ENCODE results near the gene SLC6A6. TPM values are rescaled to one million over a fixed set of nuclear protein-coding genes. Genes with fewer than 3 reads are reported as not detected.

The SLC6A6 gene
- total RNA-seq, 1 donor from 2014 or later, result 32.9 TPM

- Histone ChIP-seq H3K4me2 (no peak overlapping the region), H3K27me3 (no peaks in the 10 kb centered on the region), H3K36me3 (no peaks in the 10 kb centered on the region), H2AFZ (replicated peaks) (no peak overlapping the region), H3K9ac (no peak overlapping the region), H3F3A (ENCODE audit: low read depth) (no peaks in the 10 kb centered on the region), H3K4me3 (no peak overlapping the region), H3K9me3 (ENCODE audit: low read depth) (no peaks in the 10 kb centered on the region), H3K4me1 (peaks cover 3% of the 10 kb centered on the region), H3K79me2 (ENCODE audit: low read depth) (no peaks in the 10 kb centered on the region), H4K20me1 (ENCODE audit: low read depth) (peaks cover 33% of the 10 kb centered on the region), H3K27ac (no peak overlapping the region)
- no peak overlapping the region for H3K4me3 Mint-ChIP-seq
- H3K36me3 Mint-ChIP-seq, result peaks cover 1% of the 10 kb centered on the region
- H3K27ac Mint-ChIP-seq, result no peak overlapping the region
- no peaks in the 10 kb centered on the region for H3K9me3 Mint-ChIP-seq
- DNase-seq (ENCODE audit: low spot score), result no peak
- H3K4me1 Mint-ChIP-seq, result peaks cover 61% of the 10 kb centered on the region
- peaks cover 3% of the 10 kb centered on the region for H3K27me3 Mint-ChIP-seq (ENCODE audit: insufficient read depth, low read depth)
- TF ChIP-seq EZH2 (IDR thresholded peaks at IDR 0.05), result no peak
- no peak for TF ChIP-seq EZH2phosphoT487 (IDR thresholded peaks at IDR 0.05)
- no peak for TF ChIP-seq CTCF (IDR thresholded peaks at IDR 0.05)
Observed at GRCh38 chr3:14430053-14430452, 27.6 kb downstream of the SLC6A6 start.

- Mint-ChIP-seq H3K4me1 (peaks cover 62% of the 10 kb centered on the region), H3K4me3 (no peak overlapping the region), H3K27ac (peak overlapping the region; percentile 18), H3K27me3 (ENCODE audit: insufficient read depth, low read depth) (peaks cover 3% of the 10 kb centered on the region), H3K9me3 (no peaks in the 10 kb centered on the region), H3K36me3 (peaks cover 1% of the 10 kb centered on the region)
- Histone ChIP-seq H3K4me2 (no peak overlapping the region), H4K20me1 (ENCODE audit: low read depth) (peaks cover 33% of the 10 kb centered on the region), H3K9ac (no peak overlapping the region), H2AFZ (replicated peaks) (no peak overlapping the region), H3K27me3 (no peaks in the 10 kb centered on the region), H3K9me3 (ENCODE audit: low read depth) (no peaks in the 10 kb centered on the region), H3K79me2 (ENCODE audit: low read depth) (no peaks in the 10 kb centered on the region), H3K4me3 (no peak overlapping the region), H3K4me1 (no peaks in the 10 kb centered on the region), H3K27ac (no peak overlapping the region), H3K36me3 (no peaks in the 10 kb centered on the region), H3F3A (ENCODE audit: low read depth) (no peaks in the 10 kb centered on the region)
- TF ChIP-seq EZH2 (IDR thresholded peaks at IDR 0.05), result no peak
- DNase-seq (ENCODE audit: low spot score), result no peak
Observed at GRCh38 chr3:14430706-14431451, 28.5 kb downstream of the SLC6A6 start.

GRCh38 chr3:14431452-14431916 lies 29.1 kb downstream of the SLC6A6 start:
- TF ChIP-seq CTCF (IDR thresholded peaks at IDR 0.05), result no peak
- no peak for TF ChIP-seq EZH2 (IDR thresholded peaks at IDR 0.05)
- Mint-ChIP-seq H3K27me3 (ENCODE audit: insufficient read depth, low read depth) (peaks cover 3% of the 10 kb centered on the region), H3K4me1 (peaks cover 56% of the 10 kb centered on the region), H3K36me3 (peaks cover 1% of the 10 kb centered on the region), H3K9me3 (no peaks in the 10 kb centered on the region), H3K4me3 (no peak overlapping the region), H3K27ac (peak overlapping the region; percentile 18)
- Histone ChIP-seq H3K27ac (no peak overlapping the region), H3K27me3 (no peaks in the 10 kb centered on the region), H3K79me2 (ENCODE audit: low read depth) (no peaks in the 10 kb centered on the region), H4K20me1 (ENCODE audit: low read depth) (peaks cover 30% of the 10 kb centered on the region), H2AFZ (replicated peaks) (no peak overlapping the region), H3K9ac (no peak overlapping the region), H3K9me3 (ENCODE audit: low read depth) (no peaks in the 10 kb centered on the region), H3K36me3 (no peaks in the 10 kb centered on the region), H3F3A (ENCODE audit: low read depth) (no peaks in the 10 kb centered on the region), H3K4me1 (no peaks in the 10 kb centered on the region), H3K4me2 (no peak overlapping the region), H3K4me3 (no peak overlapping the region)
- no peak for DNase-seq (ENCODE audit: low spot score)

Measured in neural progenitor cell (in vitro differentiated cells).